ENCODE measurements around the gene JAM3.

Gene JAM3

DNA sequence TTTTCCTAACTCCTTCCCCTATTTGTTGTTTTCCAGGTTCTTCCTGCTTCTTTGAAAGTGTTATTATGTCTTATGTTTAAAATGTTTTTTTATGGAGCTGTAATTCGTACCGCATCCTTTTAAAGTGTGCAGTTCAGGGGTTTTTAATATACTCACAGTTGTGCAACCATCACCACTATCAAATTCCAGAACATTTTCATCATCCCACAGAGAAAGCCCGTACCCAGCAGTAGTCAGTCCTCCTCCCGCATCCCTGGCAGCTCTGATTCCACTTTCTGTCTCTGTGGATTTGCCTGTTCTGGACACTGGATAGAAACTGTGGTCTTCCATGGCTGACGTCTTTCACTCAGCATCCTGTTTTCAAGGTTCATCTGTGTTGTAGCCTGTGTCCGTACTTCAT, 73.7 kb downstream of the JAM3 start:
- H3K27ac ChIP-seq: no peak overlapping the region
- TF ChIP-seq ZFX (IDR thresholded peaks at IDR 0.05; ENCODE audit: borderline replicate concordance): no peak
- TF ChIP-seq, protein P1, sequence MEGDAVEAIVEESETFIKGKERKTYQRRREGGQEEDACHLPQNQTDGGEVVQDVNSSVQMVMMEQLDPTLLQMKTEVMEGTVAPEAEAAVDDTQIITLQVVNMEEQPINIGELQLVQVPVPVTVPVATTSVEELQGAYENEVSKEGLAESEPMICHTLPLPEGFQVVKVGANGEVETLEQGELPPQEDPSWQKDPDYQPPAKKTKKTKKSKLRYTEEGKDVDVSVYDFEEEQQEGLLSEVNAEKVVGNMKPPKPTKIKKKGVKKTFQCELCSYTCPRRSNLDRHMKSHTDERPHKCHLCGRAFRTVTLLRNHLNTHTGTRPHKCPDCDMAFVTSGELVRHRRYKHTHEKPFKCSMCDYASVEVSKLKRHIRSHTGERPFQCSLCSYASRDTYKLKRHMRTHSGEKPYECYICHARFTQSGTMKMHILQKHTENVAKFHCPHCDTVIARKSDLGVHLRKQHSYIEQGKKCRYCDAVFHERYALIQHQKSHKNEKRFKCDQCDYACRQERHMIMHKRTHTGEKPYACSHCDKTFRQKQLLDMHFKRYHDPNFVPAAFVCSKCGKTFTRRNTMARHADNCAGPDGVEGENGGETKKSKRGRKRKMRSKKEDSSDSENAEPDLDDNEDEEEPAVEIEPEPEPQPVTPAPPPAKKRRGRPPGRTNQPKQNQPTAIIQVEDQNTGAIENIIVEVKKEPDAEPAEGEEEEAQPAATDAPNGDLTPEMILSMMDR (IDR thresholded peaks at IDR 0.05): no peak

DNA sequence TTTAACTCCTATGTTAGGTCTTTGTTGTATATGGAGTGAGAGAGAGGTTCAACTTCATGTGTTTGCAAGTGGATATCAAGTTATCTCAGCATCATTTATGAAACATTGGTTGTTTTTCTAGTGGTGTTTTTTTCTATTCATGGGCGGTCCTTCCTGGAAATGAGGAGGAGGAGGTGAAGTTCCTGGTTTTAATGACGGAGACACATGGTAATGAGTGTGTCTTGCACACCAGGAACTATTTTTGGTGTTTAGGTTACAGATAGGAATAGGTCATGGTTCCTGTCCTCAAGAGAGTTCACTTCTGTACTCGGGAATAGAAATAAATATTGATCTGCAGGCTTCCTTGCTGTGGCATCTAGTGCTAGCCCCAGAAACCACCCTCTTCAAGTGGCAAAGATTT, 74.9 kb downstream of the JAM3 start:
- no peak overlapping the region for H3K27ac ChIP-seq
- TF ChIP-seq ZFX (IDR thresholded peaks at IDR 0.05; ENCODE audit: borderline replicate concordance): no peak
- TF ChIP-seq, protein P1 (IDR thresholded peaks at IDR 0.05): no peak

DNA sequence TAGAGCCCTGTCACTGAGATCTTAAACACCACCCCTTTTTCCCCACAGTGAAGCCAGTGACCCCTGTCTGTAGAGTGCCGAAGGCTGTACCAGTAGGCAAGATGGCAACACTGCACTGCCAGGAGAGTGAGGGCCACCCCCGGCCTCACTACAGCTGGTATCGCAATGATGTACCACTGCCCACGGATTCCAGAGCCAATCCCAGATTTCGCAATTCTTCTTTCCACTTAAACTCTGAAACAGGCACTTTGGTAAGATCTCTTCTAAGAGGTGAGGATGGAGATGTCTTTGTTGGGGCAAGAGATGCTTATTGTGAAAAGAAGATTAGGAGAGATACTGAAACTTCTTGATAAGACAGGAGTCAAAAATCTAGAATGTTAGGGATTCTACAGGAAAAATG, 75.9 kb downstream of the JAM3 start:
- H3K27ac ChIP-seq: no peak overlapping the region
- TF ChIP-seq, protein P1 (IDR thresholded peaks at IDR 0.05): no peak
- no peak for TF ChIP-seq ZFX (IDR thresholded peaks at IDR 0.05; ENCODE audit: borderline replicate concordance)

- TF ChIP-seq ZFX (IDR thresholded peaks at IDR 0.05; ENCODE audit: borderline replicate concordance): no peak
- TF ChIP-seq, protein P1 (IDR thresholded peaks at IDR 0.05): no peak
- H3K27ac ChIP-seq: no peak overlapping the region
Measured at GRCh38 chr11:134145715-134146114, 76.8 kb downstream of the JAM3 start.

DNA sequence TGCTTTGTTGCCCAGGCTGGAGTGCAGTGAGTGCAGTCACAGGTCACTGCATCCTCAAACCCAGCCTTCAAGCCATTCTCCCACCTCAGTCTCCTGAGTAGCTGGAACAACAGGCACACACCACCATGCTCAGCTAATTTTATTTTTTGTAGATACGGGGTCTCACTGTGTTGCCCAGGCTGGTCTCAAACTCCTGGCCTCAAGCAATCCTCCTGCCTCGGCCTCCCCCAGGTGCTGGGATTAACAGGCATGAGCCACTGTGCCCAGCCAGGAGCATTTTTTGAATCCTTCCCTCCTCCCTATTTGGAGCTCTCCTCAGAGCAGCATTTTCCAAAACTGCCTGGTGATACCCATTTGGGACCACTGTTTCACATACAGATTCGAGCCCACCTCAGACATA, 77.7 kb downstream of the JAM3 start:
- H3K27ac ChIP-seq: no peak overlapping the region
- TF ChIP-seq ZFX (IDR thresholded peaks at IDR 0.05; ENCODE audit: borderline replicate concordance): no peak
- TF ChIP-seq, protein P1 (IDR thresholded peaks at IDR 0.05): no peak

- TF ChIP-seq, protein P1 (IDR thresholded peaks at IDR 0.05): no peak
- TF ChIP-seq ZFX (IDR thresholded peaks at IDR 0.05; ENCODE audit: borderline replicate concordance): no peak
- H3K27ac ChIP-seq: no peak overlapping the region
Measured at GRCh38 chr11:134149371-134149770, 80.5 kb downstream of the JAM3 start.

DNA sequence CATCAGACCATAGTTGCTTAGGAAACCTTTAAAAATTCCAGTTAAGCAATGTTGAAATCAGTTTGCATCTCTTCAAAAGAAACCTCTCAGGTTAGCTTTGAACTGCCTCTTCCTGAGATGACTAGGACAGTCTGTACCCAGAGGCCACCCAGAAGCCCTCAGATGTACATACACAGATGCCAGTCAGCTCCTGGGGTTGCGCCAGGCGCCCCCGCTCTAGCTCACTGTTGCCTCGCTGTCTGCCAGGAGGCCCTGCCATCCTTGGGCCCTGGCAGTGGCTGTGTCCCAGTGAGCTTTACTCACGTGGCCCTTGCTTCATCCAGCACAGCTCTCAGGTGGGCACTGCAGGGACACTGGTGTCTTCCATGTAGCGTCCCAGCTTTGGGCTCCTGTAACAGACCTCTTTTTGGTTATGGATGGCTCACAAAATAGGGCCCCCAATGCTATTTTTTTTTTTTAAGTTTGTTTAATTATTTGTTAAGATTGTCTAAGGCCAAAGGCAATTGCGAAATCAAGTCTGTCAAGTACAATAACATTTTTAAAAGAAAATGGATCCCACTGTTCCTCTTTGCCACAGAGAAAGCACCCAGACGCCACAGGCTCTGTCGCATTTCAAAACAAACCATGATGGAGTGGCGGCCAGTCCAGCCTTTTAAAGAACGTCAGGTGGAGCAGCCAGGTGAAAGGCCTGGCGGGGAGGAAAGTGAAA, 81.5 kb downstream of the JAM3 start:
- TF ChIP-seq, protein P1 (IDR thresholded peaks at IDR 0.05): no peak
- TF ChIP-seq ZFX (IDR thresholded peaks at IDR 0.05; ENCODE audit: borderline replicate concordance): no peak
- H3K27ac ChIP-seq: no peak overlapping the region

Measured in 22Rv1 (cell line).